ENCODE data around the gene MYL10.

GRCh38 chr7:101664893-101665471 lies 35.9 kb upstream of the MYL10 start:
- TF ChIP-seq CTCF (conservative IDR thresholded peaks at IDR 0.05; ENCODE audit: low read depth, low read length) (no peak), EZH2 (IDR thresholded peaks at IDR 0.05; ENCODE audit: borderline replicate concordance, low read depth, low read length, poor library complexity, severe bottlenecking) (no peak)

Data from A673 (cell line).